Measurements from ENCODE around the gene NFKB1.

The NFKB1 gene

DNA sequence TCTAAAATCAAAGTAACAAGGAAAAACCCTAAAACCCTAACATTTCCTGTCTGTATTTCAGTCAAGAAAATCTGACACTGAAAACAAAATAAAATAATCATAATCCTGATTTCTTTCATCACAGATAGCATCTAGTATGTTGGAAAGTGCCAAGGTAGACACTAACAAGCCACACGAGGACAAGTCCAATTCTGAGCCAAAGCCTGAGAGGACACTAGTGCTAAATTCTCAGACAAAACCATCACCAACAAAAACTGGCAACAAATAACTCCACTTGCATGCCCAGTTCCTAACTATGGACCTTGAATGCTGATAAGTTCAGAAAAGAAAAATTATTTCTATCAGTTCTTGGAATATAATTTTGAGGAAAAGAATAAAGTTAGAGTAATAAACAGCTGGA is 146.0 kb downstream of the NFKB1 start:
- H3K4me3 ChIP-seq (ENCODE audit: low read length): no peak overlapping the region
- TF ChIP-seq, protein P1, sequence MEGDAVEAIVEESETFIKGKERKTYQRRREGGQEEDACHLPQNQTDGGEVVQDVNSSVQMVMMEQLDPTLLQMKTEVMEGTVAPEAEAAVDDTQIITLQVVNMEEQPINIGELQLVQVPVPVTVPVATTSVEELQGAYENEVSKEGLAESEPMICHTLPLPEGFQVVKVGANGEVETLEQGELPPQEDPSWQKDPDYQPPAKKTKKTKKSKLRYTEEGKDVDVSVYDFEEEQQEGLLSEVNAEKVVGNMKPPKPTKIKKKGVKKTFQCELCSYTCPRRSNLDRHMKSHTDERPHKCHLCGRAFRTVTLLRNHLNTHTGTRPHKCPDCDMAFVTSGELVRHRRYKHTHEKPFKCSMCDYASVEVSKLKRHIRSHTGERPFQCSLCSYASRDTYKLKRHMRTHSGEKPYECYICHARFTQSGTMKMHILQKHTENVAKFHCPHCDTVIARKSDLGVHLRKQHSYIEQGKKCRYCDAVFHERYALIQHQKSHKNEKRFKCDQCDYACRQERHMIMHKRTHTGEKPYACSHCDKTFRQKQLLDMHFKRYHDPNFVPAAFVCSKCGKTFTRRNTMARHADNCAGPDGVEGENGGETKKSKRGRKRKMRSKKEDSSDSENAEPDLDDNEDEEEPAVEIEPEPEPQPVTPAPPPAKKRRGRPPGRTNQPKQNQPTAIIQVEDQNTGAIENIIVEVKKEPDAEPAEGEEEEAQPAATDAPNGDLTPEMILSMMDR (conservative IDR thresholded peaks at IDR 0.05; ENCODE audit: low read length): no peak
- no peak for DNase-seq (ENCODE audit: low read depth)

DNA sequence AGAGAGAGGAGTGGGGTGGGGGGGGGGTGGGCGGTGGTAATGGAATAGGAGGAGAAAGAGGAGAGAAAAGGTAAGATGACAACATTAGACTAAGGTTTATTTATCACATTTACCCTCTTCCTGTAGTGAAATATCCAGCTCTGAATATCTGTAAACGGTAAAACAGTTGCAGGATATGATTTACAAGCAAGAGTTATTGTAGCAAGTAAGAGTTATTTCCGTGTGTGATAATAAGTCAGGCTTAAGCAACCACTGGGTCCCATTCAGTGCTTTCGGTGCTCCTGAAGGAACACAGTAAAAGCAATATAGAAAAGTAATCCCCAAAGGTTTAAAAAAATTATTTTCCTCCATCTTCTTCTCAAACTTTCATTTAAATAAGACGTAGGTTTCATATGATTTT is 156.0 kb downstream of the NFKB1 start:
- TF ChIP-seq, protein P1 (conservative IDR thresholded peaks at IDR 0.05; ENCODE audit: low read length): no peak
- DNase-seq (ENCODE audit: low read depth): no peak
- no peak overlapping the region for H3K4me3 ChIP-seq (ENCODE audit: low read length)

DNA sequence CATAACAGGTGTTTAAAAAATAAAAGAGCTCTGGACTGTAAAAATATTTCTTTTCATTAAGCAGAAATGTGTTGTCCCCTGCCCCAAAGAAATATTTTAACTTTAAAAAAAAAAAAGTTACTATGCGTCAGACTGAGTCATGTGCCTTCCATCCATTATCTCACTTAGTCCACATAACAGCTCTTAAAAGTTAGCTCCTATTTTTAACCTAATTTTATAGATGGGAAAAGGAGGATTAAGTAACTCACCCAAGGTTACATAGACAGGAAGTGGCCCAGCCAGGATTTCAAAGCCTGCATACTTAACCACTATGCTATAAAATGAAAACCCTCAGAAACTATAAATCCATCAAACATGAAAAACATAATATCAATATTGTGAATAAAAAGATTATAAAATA is 161.9 kb downstream of the NFKB1 start:
- TF ChIP-seq, protein P1 (conservative IDR thresholded peaks at IDR 0.05; ENCODE audit: low read length): no peak
- H3K4me3 ChIP-seq (ENCODE audit: low read length): no peak overlapping the region
- peak; percentile 79 for DNase-seq (ENCODE audit: low read depth)

DNA sequence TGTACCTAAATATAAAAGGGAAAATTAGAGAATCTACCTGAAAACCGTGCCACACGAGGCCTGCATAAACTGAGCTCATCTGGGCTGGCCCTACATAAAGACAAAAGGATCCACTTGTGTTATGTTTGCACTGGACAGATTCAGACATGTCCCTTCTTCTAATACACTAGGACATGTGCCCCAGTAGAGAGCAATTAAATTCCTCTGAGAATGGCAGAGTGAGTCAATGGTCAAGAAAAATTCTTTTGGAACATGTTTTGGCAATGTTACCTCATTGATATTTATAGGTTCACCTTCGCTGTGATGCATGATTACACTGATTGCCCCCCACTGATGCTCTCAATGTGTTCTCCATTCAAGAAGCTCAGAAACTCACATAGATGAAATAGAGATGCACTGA is 164.4 kb downstream of the NFKB1 start:
- H3K4me3 ChIP-seq (ENCODE audit: low read length): no peak overlapping the region
- DNase-seq (ENCODE audit: low read depth): peak; percentile 33
- TF ChIP-seq, protein P1 (conservative IDR thresholded peaks at IDR 0.05; ENCODE audit: low read length): no peak

Measured in AG10803 (cell line).